Nucleus accumbens (tissue), 56 donors: Measurements from ENCODE around the gene POLR2L.

Experiments
- DNase-seq, 56 donors: peaks; one replicate each; lab custom pipeline; 2025; lab: John Stamatoyannopoulos, UW

POLR2L gene

DNA sequence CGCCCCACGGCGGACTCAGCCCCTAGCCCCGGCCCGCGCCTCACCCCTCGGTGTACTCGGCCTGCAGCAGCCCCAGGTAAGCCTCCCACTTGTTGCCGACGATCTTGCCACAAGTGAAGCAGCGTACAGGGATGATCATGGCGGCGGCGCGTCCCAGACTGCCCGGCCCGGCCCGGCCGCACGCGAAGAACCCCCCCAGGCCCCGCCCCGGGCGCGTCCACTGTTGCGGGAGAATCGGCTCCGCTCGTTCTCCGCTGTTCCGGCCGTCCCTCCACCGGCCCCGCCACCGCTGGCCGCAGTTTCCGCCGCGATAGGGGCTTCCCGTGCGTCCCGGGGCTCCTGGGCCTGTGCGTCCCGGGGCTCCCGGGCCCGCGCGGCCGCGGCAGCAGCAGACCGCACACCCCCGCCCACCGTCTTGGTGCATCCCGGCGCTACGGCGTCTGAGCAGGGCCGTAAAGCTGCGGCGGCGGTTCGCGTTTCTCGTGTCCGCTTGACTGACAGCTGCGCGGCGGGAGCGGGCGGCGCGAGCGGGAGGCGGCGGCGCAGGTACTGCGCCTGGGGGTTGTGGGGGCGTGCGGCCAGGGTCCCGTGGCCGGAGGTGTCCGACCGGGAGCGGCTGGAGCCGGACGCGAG lies at the start of gene POLR2L, which contains the start of gene TSPAN4:
Gene POLR2L (minus strand): TSS at position 160 of the 633 bp plus-strand sequence. CDS start 21 bp downstream, at position 139.
Gene TSPAN4 (plus strand): TSS at position 483 of the 633 bp plus-strand sequence. CDS start 7,453 bp downstream, outside the sequence.
- peak in 55 of 56 donors; percentile 42 to 96 (median 83) for DNase-seq

DNA sequence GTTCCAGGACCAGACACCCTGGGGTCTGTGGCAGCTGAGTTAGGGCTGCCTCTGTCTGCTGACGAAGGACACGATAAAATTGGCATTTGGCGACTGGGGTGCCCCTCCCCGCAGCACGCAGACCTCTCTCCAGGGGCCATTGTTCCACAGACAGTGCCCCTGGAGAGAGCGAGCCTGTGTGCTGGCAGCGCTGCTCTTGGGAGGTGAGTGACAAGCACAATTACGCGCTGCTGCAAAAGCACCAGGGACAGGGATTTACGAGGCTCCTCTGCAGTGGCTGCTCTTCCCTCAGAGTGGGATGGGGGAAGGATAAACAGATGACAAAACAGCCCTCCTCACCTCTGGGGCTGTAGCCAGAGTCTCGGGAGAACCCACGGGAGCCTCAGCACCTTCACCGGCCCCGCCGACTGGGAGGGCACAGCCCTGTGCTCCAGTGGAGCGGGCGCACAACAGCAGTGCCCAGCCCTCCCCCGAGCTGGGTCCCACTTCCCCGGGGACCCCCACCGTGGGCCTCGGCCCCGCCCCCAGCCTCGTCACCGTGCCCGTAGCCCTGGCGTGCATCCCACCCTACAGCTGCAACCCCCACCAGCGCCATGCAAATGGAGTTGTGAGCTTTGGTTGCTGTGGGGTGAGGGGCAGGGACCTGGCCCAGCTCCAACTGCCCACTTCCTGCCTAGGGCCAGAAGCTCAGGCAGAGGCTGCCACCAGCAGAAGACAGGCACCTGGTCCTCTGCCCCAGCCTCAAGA lies 48.6 kb upstream of the POLR2L start:
- peak in 7 of 56 donors; percentile 5 to 27 (median 16) for DNase-seq

DNA sequence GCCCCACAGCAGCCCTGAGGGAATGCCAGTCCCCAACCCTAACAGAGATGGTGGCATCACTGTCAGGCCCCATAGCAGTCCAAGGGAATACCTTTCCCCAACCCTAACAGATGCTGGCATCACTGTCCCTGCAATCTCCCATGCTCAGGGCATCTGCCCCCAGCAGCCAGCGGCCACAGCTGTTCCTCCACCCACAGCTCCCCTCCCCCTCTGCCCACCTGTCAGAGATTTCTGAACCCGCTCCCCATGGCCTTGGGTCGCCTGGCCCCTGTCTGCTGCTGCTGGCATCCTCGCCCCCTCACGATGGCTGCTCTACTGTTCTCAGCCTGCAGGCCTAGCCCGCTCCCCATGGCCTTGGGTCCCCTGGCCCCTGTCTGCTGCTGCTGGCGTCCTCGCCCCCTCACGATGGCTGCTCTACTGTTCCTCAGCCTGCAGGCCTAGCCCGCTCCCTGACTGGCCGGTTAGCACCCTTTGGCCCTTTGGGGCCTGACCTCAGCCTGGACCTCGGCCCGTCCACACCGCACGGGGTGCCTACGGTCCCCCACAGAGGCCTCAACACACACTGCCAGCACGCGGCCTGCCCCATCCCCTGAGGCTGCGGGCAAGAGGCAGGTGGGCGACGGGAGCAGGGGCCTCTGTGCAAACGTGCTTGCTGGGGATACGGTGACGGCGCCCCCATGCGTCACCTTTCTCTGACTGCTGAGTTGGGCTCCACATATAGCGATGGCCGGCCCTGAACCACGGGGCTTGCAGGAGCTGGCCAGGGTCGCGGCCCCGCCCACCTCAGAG lies 47.6 kb upstream of the POLR2L start:
- DNase-seq = no peak

DNA sequence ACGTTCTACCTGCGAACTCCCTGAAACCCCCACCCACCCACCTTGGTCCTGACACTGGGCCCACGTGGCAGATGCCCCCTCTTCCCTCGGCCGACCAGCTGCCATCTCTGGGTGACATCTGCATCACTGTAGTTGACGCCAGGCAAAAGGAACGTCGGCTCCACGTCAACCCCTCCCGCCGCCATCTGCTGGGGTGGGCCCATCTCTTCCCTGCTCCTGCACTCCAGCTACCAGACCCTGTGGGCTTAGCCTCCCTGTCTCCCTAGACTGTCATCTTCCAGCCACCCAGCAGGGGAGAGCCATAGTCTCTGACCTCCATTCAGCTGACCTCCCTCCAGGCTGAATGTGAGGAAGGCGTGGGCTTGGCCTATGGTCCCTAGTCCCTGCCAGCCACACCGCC lies 46.9 kb upstream of the POLR2L start:
- no peak for DNase-seq

DNA sequence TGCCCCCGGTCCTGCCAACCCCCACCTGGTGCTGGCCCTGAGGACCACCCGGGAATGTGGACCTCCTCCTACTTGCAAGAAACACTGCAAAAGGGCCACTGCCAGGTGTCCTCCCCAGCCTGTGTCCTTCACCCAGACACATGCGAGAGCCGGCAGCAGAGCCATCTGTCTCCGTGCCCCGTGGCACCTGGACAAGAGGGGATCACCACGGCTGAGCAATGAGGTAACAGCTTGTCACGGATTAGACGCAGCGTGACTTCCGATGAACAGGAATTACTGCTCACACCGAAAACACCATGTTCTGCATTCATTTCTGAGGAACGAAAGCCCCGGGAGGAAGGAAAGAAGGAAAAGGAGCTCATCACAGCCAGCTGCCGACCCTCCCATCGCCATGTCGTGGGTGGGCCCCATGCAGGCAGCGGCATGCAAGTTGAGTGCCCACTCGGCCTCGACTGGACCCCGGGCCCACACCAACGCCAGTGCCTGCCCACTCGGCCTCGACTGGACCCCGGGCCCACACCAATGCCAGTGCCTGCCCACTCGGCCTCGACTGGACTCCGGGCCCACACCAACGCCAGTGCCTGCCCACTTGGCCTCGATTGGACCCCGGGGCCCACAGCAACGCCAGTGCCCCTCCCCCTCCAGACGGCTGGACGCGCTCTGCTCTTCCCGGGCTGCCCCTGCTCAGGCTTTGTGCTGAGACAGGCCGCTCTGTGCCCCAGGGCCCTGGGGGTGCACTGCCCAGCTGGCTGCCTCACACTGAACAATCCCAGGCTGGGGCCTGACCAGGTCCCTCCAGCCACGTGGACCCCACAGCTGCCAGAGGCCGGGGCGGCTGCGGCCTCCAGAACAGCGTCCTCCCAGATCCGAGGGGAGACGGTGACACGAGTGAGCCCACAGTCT lies 46.2 kb upstream of the POLR2L start:
- peak in 7 of 56 donors; percentile 10 to 53 (median 17) for DNase-seq

DNA sequence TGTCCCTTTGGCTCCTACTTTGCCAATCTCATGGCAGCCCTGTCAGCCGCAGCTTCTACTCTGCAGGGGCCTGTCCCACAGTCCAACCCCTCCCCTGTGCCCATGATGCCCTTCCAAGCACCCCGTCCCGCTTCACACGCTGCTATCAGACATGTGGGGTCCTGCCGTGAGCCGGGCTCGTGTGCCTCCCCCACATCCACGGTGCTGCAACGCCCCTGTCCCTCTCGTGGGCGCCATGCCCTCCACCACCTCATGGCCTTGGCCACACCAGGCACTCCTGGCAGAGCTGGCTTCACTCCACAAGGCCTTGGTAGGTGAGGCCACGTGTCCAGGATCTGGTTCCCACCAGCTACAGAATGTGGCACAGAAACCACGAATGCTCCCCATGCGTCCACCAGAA lies 45.3 kb upstream of the POLR2L start:
- DNase-seq = no peak

DNA sequence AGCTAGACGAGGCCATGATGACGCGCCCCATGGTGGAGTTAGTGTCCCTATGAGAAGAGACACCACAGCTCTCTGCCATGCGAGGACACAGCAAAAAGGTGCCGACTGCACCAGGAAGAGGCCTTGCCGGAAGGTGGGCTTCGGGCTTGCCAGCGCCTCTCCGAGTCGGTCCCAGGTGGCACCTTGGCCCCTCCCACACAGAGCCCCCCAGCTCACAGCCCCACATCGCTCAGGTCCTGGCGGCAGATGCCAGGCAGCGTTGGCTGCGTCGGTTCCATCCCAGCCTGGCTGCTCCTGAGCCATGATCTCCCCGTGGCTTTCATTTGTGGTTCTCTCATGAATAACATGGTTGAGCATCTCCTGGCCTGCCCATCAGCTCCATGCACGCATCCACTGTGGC lies 44.2 kb upstream of the POLR2L start:
- DNase-seq = no peak

DNA sequence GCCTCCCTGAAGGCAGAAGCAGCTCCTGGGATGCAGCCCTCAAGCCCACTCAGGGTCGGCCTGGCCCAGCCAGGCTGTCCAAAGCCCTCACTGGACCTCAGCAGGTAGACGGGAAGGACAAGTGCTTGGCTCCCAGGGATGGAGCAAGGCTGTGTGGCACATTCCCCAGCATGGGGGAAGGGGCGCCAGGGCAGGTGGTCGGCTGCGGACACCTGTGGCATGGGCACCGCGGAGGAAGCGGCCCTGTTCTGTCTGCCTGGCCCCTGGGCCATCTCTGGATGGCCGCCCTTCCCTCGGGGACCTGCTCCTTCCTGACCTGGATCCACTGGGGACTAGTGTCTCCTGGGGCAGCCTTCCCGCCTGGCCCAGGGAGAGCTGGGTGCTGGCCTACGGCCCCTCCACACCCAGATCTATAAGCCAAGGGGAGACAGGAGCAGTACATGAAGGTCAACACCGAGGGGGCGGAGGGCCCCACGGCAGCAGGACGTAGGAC lies 42.3 kb upstream of the POLR2L start:
- DNase-seq = no peak

DNA sequence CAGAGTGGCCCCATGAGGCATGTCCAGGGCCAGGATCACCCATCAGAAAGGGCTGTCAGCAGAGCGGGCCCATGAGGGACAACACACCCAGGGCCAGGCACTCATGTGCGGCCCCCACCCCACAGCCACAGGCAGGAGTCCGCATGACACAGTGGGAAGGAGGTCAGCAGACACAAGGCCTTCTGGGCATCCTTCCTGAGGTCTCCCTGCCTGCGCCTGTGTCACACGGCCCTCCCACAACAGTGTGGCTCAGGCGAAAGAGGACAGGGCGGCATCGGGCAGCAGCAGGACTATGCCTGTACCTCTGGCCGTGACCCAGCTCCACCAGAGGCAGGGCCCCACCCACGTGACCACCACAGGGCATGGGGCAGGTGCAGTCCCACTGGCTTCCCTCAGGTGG lies 41.2 kb upstream of the POLR2L start:
- DNase-seq = no peak

DNA sequence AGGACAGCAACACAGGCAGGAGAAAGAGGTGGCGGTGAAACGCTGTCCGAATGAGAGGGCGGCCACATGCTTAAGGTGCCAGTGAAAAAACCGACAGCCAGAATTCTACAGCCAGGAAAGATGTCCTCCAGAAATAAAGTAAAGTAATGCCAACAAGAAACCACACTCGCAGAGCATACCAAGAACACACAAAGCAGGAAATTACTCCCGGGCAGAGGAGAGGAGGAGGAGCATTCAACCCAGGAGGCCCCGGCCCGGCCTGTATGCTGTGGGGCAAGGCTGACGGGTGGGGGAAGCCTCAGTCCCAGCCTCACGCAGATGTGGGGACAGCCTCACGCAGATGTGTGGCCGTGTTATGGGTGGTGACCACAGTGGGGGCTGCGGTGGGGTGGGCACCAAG lies 40.3 kb upstream of the POLR2L start:
- DNase-seq = no peak

DNA sequence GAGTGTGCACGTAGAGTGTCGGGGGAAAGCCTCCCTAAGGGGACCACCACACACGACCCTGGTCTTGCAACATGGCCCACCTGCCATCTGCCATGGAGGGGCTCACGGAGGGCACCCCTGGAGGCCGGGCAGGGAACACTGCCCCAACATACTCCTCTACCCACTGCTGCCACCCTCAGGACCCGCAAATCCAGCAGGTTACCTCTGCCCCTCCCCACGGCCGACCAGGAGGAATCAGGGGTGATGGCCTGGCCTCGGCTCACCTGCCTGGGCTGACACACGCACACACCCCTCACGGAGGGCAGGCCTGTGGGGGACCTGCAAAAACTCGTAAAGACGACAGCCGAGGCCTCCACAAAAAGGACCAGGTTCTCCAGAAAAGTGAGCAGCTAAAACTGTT lies 38.1 kb upstream of the POLR2L start:
- no peak for DNase-seq

DNA sequence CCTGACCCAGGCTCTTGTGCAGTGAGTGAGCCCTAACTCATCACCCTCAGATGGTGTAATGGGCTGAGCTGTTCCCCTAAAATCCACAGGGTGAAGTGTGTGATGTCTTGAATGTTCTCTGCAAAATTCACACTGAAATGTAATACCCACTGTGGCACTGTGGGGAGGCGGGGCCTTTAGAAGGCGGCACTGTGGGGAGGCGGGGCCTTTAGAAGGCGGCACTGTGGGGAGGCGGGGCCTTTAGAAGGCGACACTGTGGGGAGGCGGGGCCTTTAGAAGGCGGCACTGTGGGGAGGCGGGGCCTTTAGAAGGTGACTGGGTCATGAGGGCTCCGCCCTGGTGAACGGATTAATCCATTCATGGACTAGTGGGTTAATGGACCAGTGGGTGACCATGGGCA lies 35.2 kb upstream of the POLR2L start:
- no peak for DNase-seq

DNA sequence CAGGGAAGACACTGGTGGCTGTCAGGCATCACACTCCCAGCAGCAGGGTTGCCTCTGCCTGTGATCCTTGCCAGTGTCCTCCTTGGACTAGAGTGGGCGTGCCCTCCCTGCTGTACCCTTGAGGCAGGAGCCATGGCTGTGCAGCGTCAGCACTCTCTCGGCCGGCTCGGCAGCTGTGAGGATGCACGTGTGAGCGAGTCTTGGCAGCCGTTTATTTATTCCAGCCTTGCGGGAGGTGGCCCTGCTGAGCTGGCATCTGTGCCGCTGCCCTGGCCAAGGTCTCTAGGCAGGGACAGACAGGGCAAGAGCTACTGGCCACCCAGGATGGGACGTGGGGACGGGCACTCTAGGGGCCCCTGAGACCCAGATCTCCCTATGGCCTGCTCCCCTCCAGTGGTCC lies 34.2 kb upstream of the POLR2L start:
- peak in 16 of 56 donors; percentile 8 to 59 (median 33) for DNase-seq

DNA sequence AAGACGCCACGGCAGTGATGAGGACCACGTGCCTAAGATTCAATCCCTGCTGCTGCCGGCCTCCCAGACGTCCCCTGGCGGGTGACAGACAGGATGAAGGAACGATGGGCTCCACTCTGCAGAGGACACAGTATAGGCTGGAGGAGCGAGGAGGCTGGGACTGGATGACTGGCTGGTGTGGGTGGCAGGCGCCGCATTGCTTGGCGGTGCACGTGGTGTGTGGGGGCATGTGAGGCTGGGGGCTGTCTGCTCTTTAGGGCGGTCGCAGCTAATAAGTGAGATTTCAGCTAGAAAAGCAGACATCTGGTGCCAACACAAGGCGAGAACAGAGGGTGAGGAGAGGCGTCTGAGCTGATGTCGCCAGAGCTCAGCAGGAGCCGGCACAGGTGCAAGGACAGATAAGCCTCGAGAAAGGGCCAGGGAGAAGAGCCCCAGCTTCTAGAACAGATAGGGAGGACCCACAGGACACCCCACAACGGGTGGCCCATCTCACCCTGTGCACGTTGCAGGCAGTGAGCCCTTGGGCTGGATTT lies 33.5 kb upstream of the POLR2L start:
- peak in 19 of 56 donors; percentile 9 to 61 (median 32) for DNase-seq

DNA sequence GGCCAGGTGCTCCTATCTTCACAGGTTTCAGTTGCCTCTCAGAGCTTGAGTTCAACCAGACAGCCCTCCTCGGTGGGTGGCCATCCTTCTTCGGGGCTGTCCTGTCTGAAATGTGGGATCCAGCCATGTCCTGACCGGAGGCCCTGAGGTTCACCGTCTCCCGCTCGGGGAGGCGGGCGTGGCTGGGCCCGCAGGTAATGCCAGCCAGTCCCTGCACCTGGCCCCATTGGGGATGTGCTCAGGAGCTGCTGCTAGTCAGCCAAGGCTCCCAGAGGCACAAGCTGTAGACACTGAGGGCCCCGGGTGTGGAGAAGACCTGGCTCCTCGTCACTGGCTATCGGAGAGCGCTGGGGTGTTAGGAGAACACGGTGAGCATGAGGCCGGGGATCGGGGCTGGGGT lies 32.9 kb upstream of the POLR2L start:
- DNase-seq = no peak

DNA sequence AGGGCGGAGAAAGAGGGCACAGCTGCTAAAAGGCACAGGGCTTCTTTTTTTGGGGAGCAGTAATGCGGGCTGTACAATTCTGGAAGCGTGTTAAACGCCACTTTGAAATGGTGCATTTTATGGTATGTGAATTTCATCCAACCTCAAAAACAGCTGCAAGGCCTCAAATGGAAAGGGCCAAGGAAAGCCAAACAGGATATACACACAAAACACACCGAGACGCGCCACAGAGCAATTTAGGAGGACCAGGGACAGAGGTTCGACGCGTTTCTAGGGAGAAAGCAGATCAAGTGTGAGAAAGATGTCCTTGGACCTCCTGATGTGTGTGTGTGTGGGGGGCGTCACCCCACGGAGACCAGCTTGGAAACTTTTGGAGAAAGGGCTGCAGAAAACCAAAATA lies 31.4 kb upstream of the POLR2L start:
- no peak for DNase-seq

DNA sequence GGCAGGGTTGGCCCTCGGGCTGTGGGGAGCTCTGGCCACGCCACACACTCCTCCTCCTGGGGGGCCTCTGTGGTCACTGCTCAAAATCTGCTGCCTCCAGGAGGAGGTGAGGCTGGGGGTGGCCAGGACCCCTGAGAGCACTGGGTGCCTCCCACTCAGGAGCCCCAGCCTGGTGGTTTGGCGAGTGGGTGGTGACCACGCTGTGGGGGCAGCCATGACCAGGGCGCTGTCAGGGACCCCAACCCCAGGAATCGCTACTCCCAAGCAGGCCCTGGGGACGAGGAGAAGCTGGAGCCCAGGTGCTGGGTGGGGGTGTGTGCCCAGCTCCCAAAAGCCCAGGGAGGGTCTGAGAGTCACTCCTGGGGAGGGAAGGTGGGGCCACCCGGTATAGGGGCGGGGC lies 30.5 kb upstream of the POLR2L start:
- DNase-seq = no peak

DNA sequence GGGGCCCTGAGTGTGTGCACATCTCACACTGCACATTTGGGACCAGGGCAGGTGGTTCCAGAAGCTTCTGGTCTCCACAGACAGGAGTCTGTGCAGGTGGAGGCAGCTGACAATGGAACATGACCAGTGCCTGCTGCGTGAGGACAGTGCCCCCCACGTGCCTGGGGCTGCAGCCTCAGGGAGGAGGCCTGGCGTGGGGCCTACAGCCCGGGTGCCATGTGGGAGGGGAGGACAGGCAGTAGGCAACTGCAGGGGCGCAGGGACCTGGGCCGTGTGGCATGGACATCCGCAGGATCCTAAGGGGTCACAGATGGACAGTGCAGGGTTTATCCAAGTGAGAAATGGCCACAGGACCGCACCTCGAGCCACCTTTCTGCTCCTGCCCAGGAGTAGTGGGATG lies 29.1 kb upstream of the POLR2L start:
- no peak for DNase-seq

DNA sequence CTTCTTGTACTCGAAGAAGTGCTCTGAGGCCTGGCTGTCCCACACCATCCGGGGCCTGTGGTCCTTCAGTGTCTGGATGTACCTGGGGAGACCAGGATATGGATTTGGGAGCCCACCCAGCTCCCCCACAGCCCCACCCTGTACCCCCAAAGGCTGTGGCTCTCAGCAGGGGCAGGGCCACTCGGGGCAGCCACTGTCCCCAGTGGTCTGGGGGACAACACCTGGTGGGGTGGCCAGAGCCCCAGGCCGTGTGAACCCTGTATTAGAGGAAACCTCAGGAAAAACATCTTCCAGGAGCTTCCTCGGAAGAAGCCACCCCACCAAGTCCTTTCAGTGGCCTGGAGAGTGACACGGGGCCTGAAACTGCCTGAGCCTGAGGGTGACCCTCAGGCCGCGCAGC lies 28.1 kb upstream of the POLR2L start:
- DNase-seq = no peak

DNA sequence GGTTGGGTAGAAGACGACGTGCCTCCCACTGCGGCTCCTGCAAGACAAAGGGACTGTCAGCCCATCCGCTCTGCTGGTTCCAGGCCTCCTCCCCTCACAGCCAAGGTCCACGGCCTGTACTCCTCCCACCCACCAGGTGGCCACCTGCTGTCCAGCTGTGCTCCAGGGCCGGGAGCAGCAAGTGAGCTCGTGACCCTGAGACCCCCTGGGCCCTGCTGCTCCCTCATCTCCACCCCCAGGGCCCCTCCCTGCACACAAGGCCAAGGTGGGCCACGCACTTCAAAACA lies 27.7 kb upstream of the POLR2L start:
- no peak for DNase-seq
